ENCODE data around the gene MBNL1. TPM values are rescaled to one million over a fixed set of nuclear protein-coding genes. Genes with fewer than 3 reads are reported as not detected.

The MBNL1 gene
- total and polyA plus RNA-seq, 2 of the 13 experiments (the other 11 are each of a cell fraction or from before 2014, with no cell fraction given), result 27.1 to 55.4 TPM

- in situ Hi-C loops (cut with HindIII; ENCODE audit: extremely low pct_ligation_motif_present, low pct_unique_long_range_greater_than_20kb), result loop anchor here (10.0 kb wide), 1 partner anchor 102 kb away; no protein-coding TSS in a partner anchor
- Histone ChIP-seq H4K20me1 (ENCODE audit: insufficient read depth, low read length) (no peaks in the 10 kb centered on the region), H3K79me2 (ENCODE audit: insufficient read depth, low read length) (no peaks in the 10 kb centered on the region), H3K27me3 (ENCODE audit: control insufficient read depth in 1 of 2, insufficient read depth in 2 of 2, low read length in 2 of 2) (no peaks in the 10 kb centered on the region), H3K4me3 (replicated peaks in 1 of 3; ENCODE audit: insufficient read depth in 1 of 3, low read depth in 2 of 3, low read length in 3 of 3) (no peak overlapping the region), H3K9me3 (ENCODE audit: low read length) (0 out of 2 replicates have a peak, but pooled peaks cover 4% of the 10 kb centered on the region), H2AFZ (ENCODE audit: low read length) (no peak overlapping the region), H3K36me3 (replicated peaks in 1 of 2; ENCODE audit: control insufficient read depth in 1 of 2, insufficient read depth in 2 of 2, low read length in 2 of 2) (no peaks in the 10 kb centered on the region), H3K4me1 (ENCODE audit: insufficient read depth, low read length) (no peaks in the 10 kb centered on the region), H3K4me2 (ENCODE audit: low read depth, low read length) (peak overlapping the region; percentile 71), H3K9ac (ENCODE audit: insufficient read depth, low read depth, low read length) (no peak overlapping the region), H3K27ac (ENCODE audit: extremely low read length, insufficient read depth, low read length) (no peak overlapping the region)
- ChIA-PET CTCF (ENCODE audit: low intra/inter-chr PET ratio, low total read pairs) (interaction anchor here (1.0 kb wide), 1 partner anchor 289 kb away, joined by 6 read pairs; no protein-coding TSS in a partner anchor), POLR2A (no interaction called here)
- FAIRE-seq, result no peak
- intact Hi-C loops (cut with micrococcal nuclease; ENCODE audit: unreplicated experiment), result loop anchor here (1.0 to 5.0 kb wide), 4 partner anchors 102 to 490 kb away; no protein-coding TSS in a partner anchor
- 58% methylated on average over 3 of the region's 3 CpGs for whole genome bisulfite sequencing (ENCODE audit: low lambda C conversion rate)
- ATAC-seq, result peak; percentile 16; the same call in 2 of the 3 replicates
- no TSS peak for BruUV-seq (replicated peaks)
- DNase-seq (ENCODE audit: low spot score), result no peak
- TF ChIP-seq IKZF4 (CRISPR knock-in tag; IDR thresholded peaks at IDR 0.05; ENCODE audit: borderline replicate concordance, low read depth, not compliant biosample characterization) (no peak), TAF1 (CRISPR knock-in tag; IDR thresholded peaks at IDR 0.05) (no peak), ZEB1 (IDR thresholded peaks at IDR 0.05; ENCODE audit: insufficient replicate concordance, low read depth) (no peak), ZBTB33 (CRISPR knock-in tag; IDR thresholded peaks at IDR 0.05) (no peak), KIAA2018 (CRISPR knock-in tag; IDR thresholded peaks at IDR 0.05; ENCODE audit: borderline replicate concordance) (no peak), MYC (CRISPR knock-in tag; IDR thresholded peaks at IDR 0.05; ENCODE audit: borderline replicate concordance) (no peak), ETV6 (CRISPR knock-in tag; conservative IDR thresholded peaks at IDR 0.05) (no peak), ZMYM3 (CRISPR knock-in tag; IDR thresholded peaks at IDR 0.05) (no peak), ZSCAN21 (CRISPR knock-in tag; IDR thresholded peaks at IDR 0.05; ENCODE audit: borderline replicate concordance) (no peak), ZNF30 (CRISPR knock-in tag; IDR thresholded peaks at IDR 0.05) (no peak), ZC3H4 (CRISPR knock-in tag; IDR thresholded peaks at IDR 0.05; ENCODE audit: borderline replicate concordance) (no peak)
- TF ChIP-seq, protein P1, sequence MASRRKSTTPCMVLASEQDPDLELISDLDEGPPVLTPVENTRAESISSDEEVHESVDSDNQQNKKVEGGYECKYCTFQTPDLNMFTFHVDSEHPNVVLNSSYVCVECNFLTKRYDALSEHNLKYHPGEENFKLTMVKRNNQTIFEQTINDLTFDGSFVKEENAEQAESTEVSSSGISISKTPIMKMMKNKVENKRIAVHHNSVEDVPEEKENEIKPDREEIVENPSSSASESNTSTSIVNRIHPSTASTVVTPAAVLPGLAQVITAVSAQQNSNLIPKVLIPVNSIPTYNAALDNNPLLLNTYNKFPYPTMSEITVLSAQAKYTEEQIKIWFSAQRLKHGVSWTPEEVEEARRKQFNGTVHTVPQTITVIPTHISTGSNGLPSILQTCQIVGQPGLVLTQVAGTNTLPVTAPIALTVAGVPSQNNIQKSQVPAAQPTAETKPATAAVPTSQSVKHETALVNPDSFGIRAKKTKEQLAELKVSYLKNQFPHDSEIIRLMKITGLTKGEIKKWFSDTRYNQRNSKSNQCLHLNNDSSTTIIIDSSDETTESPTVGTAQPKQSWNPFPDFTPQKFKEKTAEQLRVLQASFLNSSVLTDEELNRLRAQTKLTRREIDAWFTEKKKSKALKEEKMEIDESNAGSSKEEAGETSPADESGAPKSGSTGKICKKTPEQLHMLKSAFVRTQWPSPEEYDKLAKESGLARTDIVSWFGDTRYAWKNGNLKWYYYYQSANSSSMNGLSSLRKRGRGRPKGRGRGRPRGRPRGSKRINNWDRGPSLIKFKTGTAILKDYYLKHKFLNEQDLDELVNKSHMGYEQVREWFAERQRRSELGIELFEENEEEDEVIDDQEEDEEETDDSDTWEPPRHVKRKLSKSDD (CRISPR knock-in tag; IDR thresholded peaks at IDR 0.05; ENCODE audit: low read depth), result no peak
These were observed 203.9 kb downstream of the MBNL1 start for GRCh38 chr3:152472672-152472954.
